Measurements from ENCODE around the gene TPD52L1.

- TF ChIP-seq BACH2 (CRISPR knock-in tag; IDR thresholded peaks at IDR 0.05; ENCODE audit: borderline replicate concordance): no peak
- TF ChIP-seq PATZ1 (CRISPR knock-in tag; IDR thresholded peaks at IDR 0.05; ENCODE audit: borderline replicate concordance): no peak
- no peak for TF ChIP-seq ZFP3 (CRISPR knock-in tag; IDR thresholded peaks at IDR 0.05)
- no peak for TF ChIP-seq ZNF565 (CRISPR knock-in tag; conservative IDR thresholded peaks at IDR 0.05; ENCODE audit: low read depth)
- TF ChIP-seq, protein P1, sequence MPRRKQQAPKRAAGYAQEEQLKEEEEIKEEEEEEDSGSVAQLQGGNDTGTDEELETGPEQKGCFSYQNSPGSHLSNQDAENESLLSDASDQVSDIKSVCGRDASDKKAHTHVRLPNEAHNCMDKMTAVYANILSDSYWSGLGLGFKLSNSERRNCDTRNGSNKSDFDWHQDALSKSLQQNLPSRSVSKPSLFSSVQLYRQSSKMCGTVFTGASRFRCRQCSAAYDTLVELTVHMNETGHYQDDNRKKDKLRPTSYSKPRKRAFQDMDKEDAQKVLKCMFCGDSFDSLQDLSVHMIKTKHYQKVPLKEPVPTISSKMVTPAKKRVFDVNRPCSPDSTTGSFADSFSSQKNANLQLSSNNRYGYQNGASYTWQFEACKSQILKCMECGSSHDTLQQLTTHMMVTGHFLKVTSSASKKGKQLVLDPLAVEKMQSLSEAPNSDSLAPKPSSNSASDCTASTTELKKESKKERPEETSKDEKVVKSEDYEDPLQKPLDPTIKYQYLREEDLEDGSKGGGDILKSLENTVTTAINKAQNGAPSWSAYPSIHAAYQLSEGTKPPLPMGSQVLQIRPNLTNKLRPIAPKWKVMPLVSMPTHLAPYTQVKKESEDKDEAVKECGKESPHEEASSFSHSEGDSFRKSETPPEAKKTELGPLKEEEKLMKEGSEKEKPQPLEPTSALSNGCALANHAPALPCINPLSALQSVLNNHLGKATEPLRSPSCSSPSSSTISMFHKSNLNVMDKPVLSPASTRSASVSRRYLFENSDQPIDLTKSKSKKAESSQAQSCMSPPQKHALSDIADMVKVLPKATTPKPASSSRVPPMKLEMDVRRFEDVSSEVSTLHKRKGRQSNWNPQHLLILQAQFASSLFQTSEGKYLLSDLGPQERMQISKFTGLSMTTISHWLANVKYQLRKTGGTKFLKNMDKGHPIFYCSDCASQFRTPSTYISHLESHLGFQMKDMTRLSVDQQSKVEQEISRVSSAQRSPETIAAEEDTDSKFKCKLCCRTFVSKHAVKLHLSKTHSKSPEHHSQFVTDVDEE (CRISPR knock-in tag; IDR thresholded peaks at IDR 0.05): no peak
- no peak for TF ChIP-seq ZNF70 (CRISPR knock-in tag; IDR thresholded peaks at IDR 0.05)
- no peak for TF ChIP-seq ARNTL (CRISPR knock-in tag; IDR thresholded peaks at IDR 0.05; ENCODE audit: borderline replicate concordance, low read depth)
- TF ChIP-seq, protein P2, sequence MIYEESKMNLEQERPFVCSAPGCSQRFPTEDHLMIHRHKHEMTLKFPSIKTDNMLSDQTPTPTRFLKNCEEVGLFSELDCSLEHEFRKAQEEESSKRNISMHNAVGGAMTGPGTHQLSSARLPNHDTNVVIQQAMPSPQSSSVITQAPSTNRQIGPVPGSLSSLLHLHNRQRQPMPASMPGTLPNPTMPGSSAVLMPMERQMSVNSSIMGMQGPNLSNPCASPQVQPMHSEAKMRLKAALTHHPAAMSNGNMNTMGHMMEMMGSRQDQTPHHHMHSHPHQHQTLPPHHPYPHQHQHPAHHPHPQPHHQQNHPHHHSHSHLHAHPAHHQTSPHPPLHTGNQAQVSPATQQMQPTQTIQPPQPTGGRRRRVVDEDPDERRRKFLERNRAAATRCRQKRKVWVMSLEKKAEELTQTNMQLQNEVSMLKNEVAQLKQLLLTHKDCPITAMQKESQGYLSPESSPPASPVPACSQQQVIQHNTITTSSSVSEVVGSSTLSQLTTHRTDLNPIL (CRISPR knock-in tag; IDR thresholded peaks at IDR 0.05; ENCODE audit: low read depth): no peak
- no peak for TF ChIP-seq ZC3H10 (CRISPR knock-in tag; IDR thresholded peaks at IDR 0.05)
- TF ChIP-seq ISL1 (CRISPR knock-in tag; IDR thresholded peaks at IDR 0.05): no peak
- no peak for TF ChIP-seq ZNF8 (CRISPR knock-in tag; IDR thresholded peaks at IDR 0.05)
- no peak for TF ChIP-seq CSDC2 (CRISPR knock-in tag; IDR thresholded peaks at IDR 0.05)
Measured at GRCh38 chr6:125233202-125233601, 79.6 kb downstream of the TPD52L1 start.

All from SK-N-SH treated with all-trans-retinoic acid at 6 μM for 48 hours (cell line).